HepG2 (cell line): ENCODE measurements around the gene GRIA3. TPM values are rescaled to one million over a fixed set of nuclear protein-coding genes. Genes with fewer than 3 reads are reported as not detected.

Experiments used
- ATF7 ChIP-seq, 2 experiments: fragments of 450-650 bp in 1 of 2; sonication (generic) in 1 of 2; formaldehyde crosslinking in 1 of 2; IDR thresholded peaks; 2 replicates each; pipeline versions ENCODE4 v1.4.0 to v1.6.1; 2016 to 2020; ENCODE audit warnings: antibody characterized with exemption in 1 of 2, mild to moderate bottlenecking in 1 of 2, missing genetic modification reagents in 1 of 2
- USF2 ChIP-seq, 2 experiments: sonication (generic) in 1 of 2; formaldehyde crosslinking in 1 of 2; IDR thresholded peaks; 2 replicates each; pipeline versions ENCODE4 v1.5.1 to v1.6.1; 2011 to 2020; ENCODE audit warnings: borderline replicate concordance in 1 of 2, low read depth in 1 of 2, low read length in 1 of 2, mild to moderate bottlenecking in 1 of 2, missing genetic modification reagents in 1 of 2, moderate library complexity in 1 of 2
- ZNF318 ChIP-seq: sonication (generic); formaldehyde crosslinking; IDR thresholded peaks from 2 replicates; pipeline ENCODE4 v1.4.0; 2020; ENCODE audit warnings: mild to moderate bottlenecking, missing genetic modification reagents
- polyA plus RNA-seq, 8 experiments: library from polyadenylated mRNA; depleted of rRNA in 3 of 8; stranded (reverse) in 7 of 8; unstranded in 1 of 8; fragments of >200 nt; fragmentation: Illumina TruSeq in 4 of 8; extraction: Trizol in 4 of 8; gene quantifications; 2 replicates each; pipeline versions ENCODE4 v1.2.1 to v1.2.3, GENCODE V29; 2011 to 2016; ENCODE audit warnings: low read depth in 4 of 8, missing spikeins in 1 of 8, mixed read lengths in 1 of 8; ENCODE audit not compliant: insufficient read depth in 1 of 8
- total RNA-seq, 5 experiments: library from RNA; depleted of rRNA; stranded (reverse); fragments of >200 nt; fragmentation: Illumina TruSeq; extraction: Trizol; gene quantifications; 2 replicates each; pipeline ENCODE4 v1.2.3, GENCODE V29; 2016; ENCODE audit warnings: low read depth in 1 of 5
- TF ChIP-seq, protein P1 (sequence below): sonication (generic); formaldehyde crosslinking; IDR thresholded peaks from 2 replicates; pipeline ENCODE4 v1.9.0; 2021; ENCODE audit warnings: mild to moderate bottlenecking, missing genetic modification reagents

Gene GRIA3
- total and polyA plus RNA-seq, 2 of the 13 experiments (the other 11 are each of a cell fraction or from before 2014, with no cell fraction given) = not detected

DNA sequence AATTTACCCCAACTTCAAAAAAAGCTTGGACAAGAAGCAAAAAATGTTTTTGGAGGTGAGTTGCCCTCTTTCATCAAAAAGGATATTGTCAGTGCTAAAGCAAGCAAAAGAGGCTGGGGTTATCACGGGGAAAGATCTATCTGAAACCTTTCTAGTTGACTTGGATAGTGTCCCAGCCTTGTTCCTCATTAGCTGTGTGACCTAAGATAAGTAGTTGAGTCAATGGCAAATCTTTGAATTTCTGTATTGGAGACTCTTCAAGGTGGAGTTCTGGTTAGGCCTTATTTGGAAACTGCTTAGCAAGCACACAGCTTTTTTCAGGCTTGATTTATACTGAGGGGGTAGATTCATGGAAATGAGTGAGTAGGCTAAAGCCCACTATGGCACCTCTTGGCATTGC, 271.6 kb downstream of the GRIA3 start (continued):
- no peak for TF ChIP-seq USF2 (IDR thresholded peaks at IDR 0.05; ENCODE audit: low read depth, low read length)
- TF ChIP-seq USF2 (CRISPR knock-in tag; IDR thresholded peaks at IDR 0.05; ENCODE audit: borderline replicate concordance) = no peak
- TF ChIP-seq ATF7 (IDR thresholded peaks at IDR 0.05) = no peak
- TF ChIP-seq ATF7 (CRISPR knock-in tag; IDR thresholded peaks at IDR 0.05) = no peak
- TF ChIP-seq ZNF318 = no peak
- TF ChIP-seq, protein P1, sequence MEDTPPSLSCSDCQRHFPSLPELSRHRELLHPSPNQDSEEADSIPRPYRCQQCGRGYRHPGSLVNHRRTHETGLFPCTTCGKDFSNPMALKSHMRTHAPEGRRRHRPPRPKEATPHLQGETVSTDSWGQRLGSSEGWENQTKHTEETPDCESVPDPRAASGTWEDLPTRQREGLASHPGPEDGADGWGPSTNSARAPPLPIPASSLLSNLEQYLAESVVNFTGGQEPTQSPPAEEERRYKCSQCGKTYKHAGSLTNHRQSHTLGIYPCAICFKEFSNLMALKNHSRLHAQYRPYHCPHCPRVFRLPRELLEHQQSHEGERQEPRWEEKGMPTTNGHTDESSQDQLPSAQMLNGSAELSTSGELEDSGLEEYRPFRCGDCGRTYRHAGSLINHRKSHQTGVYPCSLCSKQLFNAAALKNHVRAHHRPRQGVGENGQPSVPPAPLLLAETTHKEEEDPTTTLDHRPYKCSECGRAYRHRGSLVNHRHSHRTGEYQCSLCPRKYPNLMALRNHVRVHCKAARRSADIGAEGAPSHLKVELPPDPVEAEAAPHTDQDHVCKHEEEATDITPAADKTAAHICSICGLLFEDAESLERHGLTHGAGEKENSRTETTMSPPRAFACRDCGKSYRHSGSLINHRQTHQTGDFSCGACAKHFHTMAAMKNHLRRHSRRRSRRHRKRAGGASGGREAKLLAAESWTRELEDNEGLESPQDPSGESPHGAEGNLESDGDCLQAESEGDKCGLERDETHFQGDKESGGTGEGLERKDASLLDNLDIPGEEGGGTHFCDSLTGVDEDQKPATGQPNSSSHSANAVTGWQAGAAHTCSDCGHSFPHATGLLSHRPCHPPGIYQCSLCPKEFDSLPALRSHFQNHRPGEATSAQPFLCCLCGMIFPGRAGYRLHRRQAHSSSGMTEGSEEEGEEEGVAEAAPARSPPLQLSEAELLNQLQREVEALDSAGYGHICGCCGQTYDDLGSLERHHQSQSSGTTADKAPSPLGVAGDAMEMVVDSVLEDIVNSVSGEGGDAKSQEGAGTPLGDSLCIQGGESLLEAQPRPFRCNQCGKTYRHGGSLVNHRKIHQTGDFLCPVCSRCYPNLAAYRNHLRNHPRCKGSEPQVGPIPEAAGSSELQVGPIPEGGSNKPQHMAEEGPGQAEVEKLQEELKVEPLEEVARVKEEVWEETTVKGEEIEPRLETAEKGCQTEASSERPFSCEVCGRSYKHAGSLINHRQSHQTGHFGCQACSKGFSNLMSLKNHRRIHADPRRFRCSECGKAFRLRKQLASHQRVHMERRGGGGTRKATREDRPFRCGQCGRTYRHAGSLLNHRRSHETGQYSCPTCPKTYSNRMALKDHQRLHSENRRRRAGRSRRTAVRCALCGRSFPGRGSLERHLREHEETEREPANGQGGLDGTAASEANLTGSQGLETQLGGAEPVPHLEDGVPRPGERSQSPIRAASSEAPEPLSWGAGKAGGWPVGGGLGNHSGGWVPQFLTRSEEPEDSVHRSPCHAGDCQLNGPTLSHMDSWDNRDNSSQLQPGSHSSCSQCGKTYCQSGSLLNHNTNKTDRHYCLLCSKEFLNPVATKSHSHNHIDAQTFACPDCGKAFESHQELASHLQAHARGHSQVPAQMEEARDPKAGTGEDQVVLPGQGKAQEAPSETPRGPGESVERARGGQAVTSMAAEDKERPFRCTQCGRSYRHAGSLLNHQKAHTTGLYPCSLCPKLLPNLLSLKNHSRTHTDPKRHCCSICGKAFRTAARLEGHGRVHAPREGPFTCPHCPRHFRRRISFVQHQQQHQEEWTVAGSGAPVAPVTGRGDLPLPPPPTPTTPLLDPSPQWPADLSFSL = no peak
- TF ChIP-seq, all 625 proteins: peak for 0
